Neutrophil (primary cell): ENCODE results near the gene FRY.

Source experiments
- H3K27ac ChIP-seq: fragments of 200-600 bp; sonication (generic); 2 replicates; pipeline ENCODE4 v1.5.1; 2016; ENCODE audit warnings: mild to moderate bottlenecking, moderate library complexity
- H3K27me3 ChIP-seq: fragments of 200-600 bp; sonication (generic); 2 replicates; pipeline ENCODE4 v1.6.0; 2016; ENCODE audit warnings: mild to moderate bottlenecking
- H3K36me3 ChIP-seq: fragments of 200-600 bp; sonication (generic); 2 replicates; pipeline ENCODE4 v1.5.1; 2017
- H3K4me1 ChIP-seq, 2 experiments: fragments of 200-600 bp in 1 of 2; sonication (generic) in 1 of 2; 1 replicate in 1 of 2; 2 replicates in 1 of 2; pipeline versions ENCODE4 v1.5.1 to v1.6.1; 2013 to 2016; ENCODE audit warnings: low read depth in 1 of 2, low read length in 1 of 2, mild to moderate bottlenecking in 1 of 2, moderate library complexity in 1 of 2; ENCODE audit not compliant: control insufficient read depth in 1 of 2, insufficient read depth in 1 of 2
- H3K4me3 ChIP-seq, 2 experiments: fragments of 200-600 bp in 1 of 2; sonication (generic) in 1 of 2; 1 replicate in 1 of 2; 2 replicates in 1 of 2; pipeline ENCODE4 v1.5.1; 2013 to 2016; ENCODE audit warnings: low read depth in 1 of 2, low read length in 1 of 2, mild to moderate bottlenecking in 1 of 2, moderate library complexity in 1 of 2
- H3K9me3 ChIP-seq: fragments of 200-600 bp; sonication (generic); 2 replicates; pipeline ENCODE4 v1.5.1; 2016
- CTCF ChIP-seq: fragments of 200-600 bp; sonication (generic); IDR thresholded peaks from 2 replicates; pipeline ENCODE4 v1.5.1; 2016; ENCODE audit warnings: antibody characterized with exemption

Gene FRY

GRCh38 chr13:32210101-32210500, 178.5 kb downstream of the FRY start:
- Histone ChIP-seq H3K4me3 (no peak overlapping the region), H3K27ac (no peak overlapping the region), H3K4me1 (no peaks in the 10 kb centered on the region), H3K9me3 (peaks cover 3% of the 10 kb centered on the region), H3K36me3 (peaks cover 90% of the 10 kb centered on the region), H3K27me3 (no peaks in the 10 kb centered on the region)
- no peak for TF ChIP-seq CTCF

- Histone ChIP-seq H3K4me3 (no peak overlapping the region), H3K27me3 (no peaks in the 10 kb centered on the region), H3K36me3 (peaks cover 98% of the 10 kb centered on the region), H3K9me3 (peaks cover 3% of the 10 kb centered on the region), H3K4me1 (no peaks in the 10 kb centered on the region), H3K27ac (no peak overlapping the region)
- TF ChIP-seq CTCF: no peak
These were observed 180.2 kb downstream of the FRY start for GRCh38 chr13:32211813-32212212.

- Histone ChIP-seq H3K27me3 (no peaks in the 10 kb centered on the region), H3K4me3 (no peak overlapping the region), H3K36me3 (peaks cover 99% of the 10 kb centered on the region), H3K4me1 (no peaks in the 10 kb centered on the region), H3K27ac (no peak overlapping the region), H3K9me3 (peaks cover 3% of the 10 kb centered on the region)
- no peak for TF ChIP-seq CTCF
These were observed 180.8 kb downstream of the FRY start for GRCh38 chr13:32212421-32212820.

GRCh38 chr13:32213626-32214025, 182.1 kb downstream of the FRY start:
- TF ChIP-seq CTCF: no peak

GRCh38 chr13:32214071-32214470, 182.5 kb downstream of the FRY start:
- Histone ChIP-seq H3K9me3 (peaks cover 3% of the 10 kb centered on the region), H3K4me3 (no peak overlapping the region), H3K27me3 (no peaks in the 10 kb centered on the region), H3K4me1 (no peaks in the 10 kb centered on the region), H3K27ac (no peak overlapping the region), H3K36me3 (peaks cover 100% of the 10 kb centered on the region)
- TF ChIP-seq CTCF: no peak

More at GRCh38 chr13:32213626-32214025, 182.1 kb downstream of the FRY start:
- no peaks in the 10 kb centered on the region for H3K4me1 ChIP-seq
- H3K9me3 ChIP-seq: peaks cover 3% of the 10 kb centered on the region
- H3K36me3 ChIP-seq: peaks cover 100% of the 10 kb centered on the region
- H3K27ac ChIP-seq: no peak overlapping the region
- H3K27me3 ChIP-seq: no peaks in the 10 kb centered on the region
- no peak overlapping the region for H3K4me3 ChIP-seq

- Histone ChIP-seq H3K27ac (no peak overlapping the region), H3K4me3 (no peak overlapping the region), H3K9me3 (no peaks in the 10 kb centered on the region), H3K4me1 (no peaks in the 10 kb centered on the region), H3K27me3 (no peaks in the 10 kb centered on the region), H3K36me3 (peaks cover 100% of the 10 kb centered on the region)
- no peak for TF ChIP-seq CTCF
These were observed 184.7 kb downstream of the FRY start for GRCh38 chr13:32216281-32216680.
